GM21619 (cell line): ENCODE measurements around the gene PRAMEF25.
"Not testable (repeated sequence)": the region's sequence is repeated elsewhere in the genome, so short reads cannot be mapped to it uniquely, and the experiment has no call there.

Experiments used
- ATAC-seq: cut with Tn5 transposase; IDR thresholded peaks from one replicate; pipeline ENCODE4 v1.9.1; 2021; ENCODE audit not compliant: unreplicated experiment

The PRAMEF25 gene

GRCh38 chr1:13070474-13070873, at the start of gene PRAMEF25:
Gene PRAMEF25 (plus strand): TSS chr1:13070774. CDS start chr1:13073694, 2,920 bp downstream.
- ATAC-seq, result not testable (repeated sequence)

GRCh38 chr1:13056475-13056874, 14.1 kb upstream of the PRAMEF25 start, which contains the start of gene PRAMEF27:
Gene PRAMEF27 (minus strand): TSS chr1:13056575. CDS start chr1:13053659, 2,916 bp downstream.
- ATAC-seq, result not testable (repeated sequence)

DNA sequence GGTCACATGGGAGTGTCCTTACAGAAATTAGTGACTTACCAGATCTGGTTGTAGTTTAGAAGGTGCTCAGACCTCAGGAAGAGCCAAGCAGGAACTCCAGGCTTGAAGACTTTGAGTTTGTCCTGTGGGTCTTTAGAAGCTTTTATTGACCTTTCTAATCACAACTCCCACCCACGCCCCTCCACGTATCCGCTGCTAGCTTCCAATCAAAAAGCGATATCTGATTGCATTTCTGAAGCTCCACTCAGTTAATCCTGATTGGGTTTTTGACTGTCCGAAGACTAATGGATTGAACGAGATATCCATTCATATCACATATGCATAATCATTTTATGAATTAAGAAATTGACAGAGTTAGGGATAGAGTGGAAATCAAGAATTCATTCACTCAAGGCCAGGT, 46.2 kb downstream of the PRAMEF25 start, which contains the start of gene HNRNPCL2:
Gene HNRNPCL2, minus strand, starts transcription at position 101 of the 400 bp plus-strand sequence. CDS start 454 bp downstream, outside the sequence.
- not testable (repeated sequence) for ATAC-seq
